SK-N-SH (cell line): Measurements from ENCODE around the gene DUXA. TPM values are rescaled to one million over a fixed set of nuclear protein-coding genes. Genes with fewer than 3 reads are reported as not detected.

ENCODE experiments used
- CTCF ChIA-PET: fragments of 300-600, 350-600 bp; formaldehyde crosslinking; extraction: SDS; loops from one replicate; lab custom pipeline; 2021; lab: Yijun Ruan, JAX
- POLR2A ChIA-PET: fragments of 350-600 bp; sonication (Branson Sonifier 250); formaldehyde crosslinking; extraction: SDS; loops from one replicate; lab custom pipeline; 2020; ENCODE audit warnings: antibody characterized with exemption, inconsistent platforms; lab: Yijun Ruan, JAX
- DNase-seq: peaks from one replicate; pipeline ENCODE4 v3.0.0; 2012
- H2AFZ ChIP-seq: fragments of 200-600 bp; sonication (generic); 2 replicates; pipeline ENCODE4 v1.8.1; 2016; ENCODE audit warnings: antibody characterized with exemption, mild to moderate bottlenecking, low read depth
- H3F3A ChIP-seq: fragments of 200-600 bp; sonication (generic); replicated peaks from 2 replicates; pipeline ENCODE3; 2016; ENCODE audit warnings: antibody characterized with exemption, mild to moderate bottlenecking; ENCODE audit not compliant: insufficient read depth
- H3K27ac ChIP-seq, 2 experiments: fragments of 200-500 bp in 1 of 2; fragments of 200-600 bp in 1 of 2; sonication (Bioruptor generic) in 1 of 2; sonication (generic), shearing (Covaris generic) in 1 of 2; 2 replicates each; pipeline versions ENCODE4 v1.5.1 to v1.6.1; 2014 to 2016; ENCODE audit warnings: low read depth in 2 of 2, inconsistent platforms in 1 of 2, low read length in 1 of 2, mild to moderate bottlenecking in 1 of 2, mixed read lengths in 1 of 2
- H3K27me3 ChIP-seq: fragments of 200-600 bp; sonication (generic), shearing (Covaris generic); 2 replicates; pipeline ENCODE4 v1.6.1; 2016; ENCODE audit warnings: mixed run types; ENCODE audit not compliant: insufficient read depth
- H3K36me3 ChIP-seq, 2 experiments: fragments of 200-500 bp in 1 of 2; fragments of 200-600 bp in 1 of 2; sonication (Bioruptor generic) in 1 of 2; sonication (generic) in 1 of 2; replicated peaks in 1 of 2; 2 replicates each; pipeline versions ENCODE3 to v1.5.1; 2014 to 2016; ENCODE audit warnings: low read length in 1 of 2, mild to moderate bottlenecking in 1 of 2; ENCODE audit not compliant: insufficient read depth in 2 of 2, control insufficient read depth in 1 of 2
- H3K4me1 ChIP-seq, 2 experiments: fragments of 200-500 bp in 1 of 2; fragments of 200-600 bp in 1 of 2; sonication (Bioruptor generic) in 1 of 2; sonication (generic), shearing (Covaris generic) in 1 of 2; 2 replicates each; pipeline versions ENCODE4 v1.5.1 to v1.6.1; 2014 to 2016; ENCODE audit warnings: low read depth in 1 of 2, low read length in 1 of 2, mixed run types in 1 of 2; ENCODE audit not compliant: insufficient read depth in 2 of 2, control insufficient read depth in 1 of 2
- H3K4me2 ChIP-seq: fragments of 200-600 bp; sonication (generic), shearing (Covaris generic); 2 replicates; pipeline ENCODE4 v1.6.1; 2017; ENCODE audit warnings: mixed run types
- H3K4me3 ChIP-seq, 2 experiments: fragments of 200-500 bp in 1 of 2; fragments of 200-600 bp in 1 of 2; sonication (Bioruptor generic) in 1 of 2; sonication (generic), shearing (Covaris generic) in 1 of 2; 2 replicates each; pipeline versions ENCODE4 v1.5.1 to v1.8.1; 2014 to 2016; ENCODE audit warnings: low read depth in 2 of 2, inconsistent platforms in 1 of 2, low read length in 1 of 2, mild to moderate bottlenecking in 1 of 2, mixed read lengths in 1 of 2, moderate library complexity in 1 of 2
- H3K79me2 ChIP-seq: fragments of 200-600 bp; sonication (generic); 2 replicates; pipeline ENCODE4 v1.8.1; 2017; ENCODE audit warnings: mild to moderate bottlenecking; ENCODE audit not compliant: insufficient read depth
- H3K9ac ChIP-seq: fragments of 200-600 bp; sonication (generic); 2 replicates; pipeline ENCODE4 v1.6.1; 2017; ENCODE audit warnings: mixed run types
- H3K9me2 ChIP-seq: fragments of 200-600 bp; sonication (generic); 2 replicates; pipeline ENCODE4 v1.6.1; 2017; ENCODE audit warnings: mixed run types
- H3K9me3 ChIP-seq: fragments of 200-600 bp; sonication (generic); 2 replicates; pipeline ENCODE4 v1.6.1; 2017; ENCODE audit warnings: mixed run types, mild to moderate bottlenecking, moderate library complexity
- H4K20me1 ChIP-seq: fragments of 200-600 bp; sonication (generic); 2 replicates; pipeline ENCODE4 v1.6.1; 2017; ENCODE audit warnings: mild to moderate bottlenecking, mixed run types; ENCODE audit not compliant: insufficient read depth
- CHD2 ChIP-seq: fragments of 150-350 bp; IDR thresholded peaks from 2 replicates; pipeline ENCODE4 v1.6.1; 2018; ENCODE audit warnings: low read length; ENCODE audit not compliant: partially characterized antibody
- FOXM1 ChIP-seq: IDR thresholded peaks from 2 replicates; pipeline ENCODE4 v1.4.0; 2012; ENCODE audit warnings: low read depth, mild to moderate bottlenecking
- JUND ChIP-seq: IDR thresholded peaks from 2 replicates; pipeline ENCODE4 v1.4.0; 2012
- MXI1 ChIP-seq: IDR thresholded peaks from 2 replicates; pipeline ENCODE4 v1.6.1; 2012; ENCODE audit warnings: mild to moderate bottlenecking, low read depth, low read length, improper control_type of control experiment
- POLR2AphosphoS5 ChIP-seq: IDR thresholded peaks from 2 replicates; pipeline ENCODE4 v1.6.1; 2012; ENCODE audit warnings: low read depth, low read length
- RCOR1 ChIP-seq: fragments of 150-350 bp; IDR thresholded peaks from 2 replicates; pipeline ENCODE4 v1.6.1; 2017; ENCODE audit warnings: antibody characterized with exemption, low read length
- RFX5 ChIP-seq: IDR thresholded peaks from 2 replicates; pipeline ENCODE4 v1.6.1; 2012; ENCODE audit warnings: mild to moderate bottlenecking, improper control_type of control experiment, low read length
- TCF12 ChIP-seq: IDR thresholded peaks from 2 replicates; pipeline ENCODE4 v1.4.0; 2012
- YY1 ChIP-seq: IDR thresholded peaks from 2 replicates; pipeline ENCODE4 v1.4.0; 2012; ENCODE audit warnings: low read depth, mild to moderate bottlenecking
- WGBS: methylation state at CpG from one replicate; pipeline ENCODE4 v1.1.6; 2017; ENCODE audit warnings: low lambda C conversion rate; 5-methylcytosine and 5-hydroxymethylcytosine counted together
- polyA plus RNA-seq, 3 experiments: library from polyadenylated mRNA; depleted of rRNA; stranded (reverse); fragments of >200 nt; gene quantifications; 2 replicates each; pipeline ENCODE4 v1.2.3, GENCODE V29; 2012
- TF ChIP-seq, protein P1 (sequence below): fragments of 150-350 bp; IDR thresholded peaks from 2 replicates; pipeline ENCODE4 v1.6.1; 2016; ENCODE audit warnings: mild to moderate bottlenecking, low read depth, low read length
- TF ChIP-seq, protein P2 (sequence below): fragments of 200-600 bp; sonication (generic); IDR thresholded peaks from 2 replicates; pipeline ENCODE4 v1.6.1; 2017; ENCODE audit warnings: antibody characterized with exemption, mild to moderate bottlenecking, moderate library complexity
- TF ChIP-seq, protein P3 (sequence below): IDR thresholded peaks from 2 replicates; pipeline ENCODE4 v1.4.0; 2012; ENCODE audit warnings: low read depth, borderline replicate concordance

DUXA gene
- polyA plus RNA-seq, 1 of the 3 experiments (the other 2 are of a cell fraction) = not detected

DNA sequence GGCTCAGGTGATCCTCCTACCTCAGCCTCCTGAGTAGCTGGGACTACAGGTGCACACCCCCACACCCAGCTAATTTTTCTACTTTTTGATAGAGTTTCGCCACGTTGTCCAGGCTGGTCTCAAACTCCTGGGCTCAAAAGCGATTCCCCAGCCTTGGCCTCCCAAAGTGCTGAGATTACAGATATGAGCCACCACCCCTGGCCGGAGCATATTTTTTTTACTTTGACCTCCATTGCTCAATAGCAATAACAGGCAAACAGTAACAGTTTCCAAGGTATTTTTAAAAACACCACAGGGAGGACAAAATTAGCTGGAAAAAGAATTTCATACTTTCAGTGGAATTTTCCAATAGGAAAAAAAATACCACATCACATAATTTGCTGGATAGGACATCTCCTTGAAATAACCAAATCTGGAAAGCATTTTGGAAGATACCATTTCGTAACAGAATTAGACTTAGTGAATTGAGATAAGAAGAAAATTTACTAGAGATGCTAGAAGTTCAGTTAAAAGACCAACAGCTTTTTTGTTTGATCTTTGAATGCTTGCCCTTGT is 5.2 kb downstream of the DUXA start:
- H3K27me3 ChIP-seq = no peaks in the 10 kb centered on the region; the same call in 1 of the 2 replicates
- H4K20me1 ChIP-seq = no peaks in the 10 kb centered on the region
- CTCF ChIA-PET = no interaction called here
- no peaks in the 10 kb centered on the region for H3K4me1 ChIP-seq
- no peaks in the 10 kb centered on the region for H3F3A ChIP-seq
- POLR2A ChIA-PET = no interaction called here
- WGBS = 12% methylated on average over 5 of the region's 5 CpGs
- H3K36me3 ChIP-seq = no peaks in the 10 kb centered on the region
- no peak overlapping the region for H3K4me2 ChIP-seq
- no peak overlapping the region for H3K27ac ChIP-seq
- no peak for DNase-seq
- no peaks in the 10 kb centered on the region for H3K79me2 ChIP-seq
- H3K4me3 ChIP-seq = no peak overlapping the region
- TF ChIP-seq, protein P1, sequence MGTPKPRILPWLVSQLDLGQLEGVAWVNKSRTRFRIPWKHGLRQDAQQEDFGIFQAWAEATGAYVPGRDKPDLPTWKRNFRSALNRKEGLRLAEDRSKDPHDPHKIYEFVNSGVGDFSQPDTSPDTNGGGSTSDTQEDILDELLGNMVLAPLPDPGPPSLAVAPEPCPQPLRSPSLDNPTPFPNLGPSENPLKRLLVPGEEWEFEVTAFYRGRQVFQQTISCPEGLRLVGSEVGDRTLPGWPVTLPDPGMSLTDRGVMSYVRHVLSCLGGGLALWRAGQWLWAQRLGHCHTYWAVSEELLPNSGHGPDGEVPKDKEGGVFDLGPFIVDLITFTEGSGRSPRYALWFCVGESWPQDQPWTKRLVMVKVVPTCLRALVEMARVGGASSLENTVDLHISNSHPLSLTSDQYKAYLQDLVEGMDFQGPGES = no peak
- TF ChIP-seq MXI1 (no peak), RCOR1 (no peak), TCF12 (no peak), JUND (no peak), FOXM1 (no peak)
- TF ChIP-seq, protein P2, sequence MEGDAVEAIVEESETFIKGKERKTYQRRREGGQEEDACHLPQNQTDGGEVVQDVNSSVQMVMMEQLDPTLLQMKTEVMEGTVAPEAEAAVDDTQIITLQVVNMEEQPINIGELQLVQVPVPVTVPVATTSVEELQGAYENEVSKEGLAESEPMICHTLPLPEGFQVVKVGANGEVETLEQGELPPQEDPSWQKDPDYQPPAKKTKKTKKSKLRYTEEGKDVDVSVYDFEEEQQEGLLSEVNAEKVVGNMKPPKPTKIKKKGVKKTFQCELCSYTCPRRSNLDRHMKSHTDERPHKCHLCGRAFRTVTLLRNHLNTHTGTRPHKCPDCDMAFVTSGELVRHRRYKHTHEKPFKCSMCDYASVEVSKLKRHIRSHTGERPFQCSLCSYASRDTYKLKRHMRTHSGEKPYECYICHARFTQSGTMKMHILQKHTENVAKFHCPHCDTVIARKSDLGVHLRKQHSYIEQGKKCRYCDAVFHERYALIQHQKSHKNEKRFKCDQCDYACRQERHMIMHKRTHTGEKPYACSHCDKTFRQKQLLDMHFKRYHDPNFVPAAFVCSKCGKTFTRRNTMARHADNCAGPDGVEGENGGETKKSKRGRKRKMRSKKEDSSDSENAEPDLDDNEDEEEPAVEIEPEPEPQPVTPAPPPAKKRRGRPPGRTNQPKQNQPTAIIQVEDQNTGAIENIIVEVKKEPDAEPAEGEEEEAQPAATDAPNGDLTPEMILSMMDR = no peak
- no peaks in the 10 kb centered on the region for H3K9me3 ChIP-seq
- H3K9me2 ChIP-seq = no peaks in the 10 kb centered on the region
- no peak overlapping the region for H3K9ac ChIP-seq
- no peak overlapping the region for H2AFZ ChIP-seq

DNA sequence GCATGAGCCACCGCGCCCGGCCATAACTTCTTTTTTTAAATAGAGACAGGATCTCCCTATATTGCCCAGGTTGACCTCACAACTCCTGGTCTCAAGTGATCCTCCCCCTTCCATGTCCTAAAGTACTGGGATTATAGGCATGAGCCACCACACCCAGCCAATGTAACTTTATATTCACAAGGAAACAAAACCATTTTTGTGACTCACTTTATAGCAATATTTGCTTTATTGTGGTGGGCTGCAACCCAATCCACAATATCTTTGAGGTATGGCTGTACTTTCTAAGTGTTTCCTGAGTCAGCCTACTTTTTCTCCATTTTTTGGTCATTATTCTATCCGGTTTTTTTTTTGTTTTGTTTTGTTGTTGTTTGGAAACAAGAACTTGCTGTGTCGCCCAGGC is 14.4 kb downstream of the DUXA start:
- WGBS = 21% methylated on average over 5 of the region's 5 CpGs
- ChIA-PET POLR2A (no interaction called here), CTCF (no interaction called here)
- Histone ChIP-seq H3K4me3 (no peak overlapping the region), H2AFZ (no peak overlapping the region), H3K9me3 (no peaks in the 10 kb centered on the region), H3K4me2 (no peak overlapping the region), H3K27ac (no peak overlapping the region), H3K79me2 (no peaks in the 10 kb centered on the region), H3F3A (no peaks in the 10 kb centered on the region), H3K9me2 (no peaks in the 10 kb centered on the region), H3K4me1 (no peaks in the 10 kb centered on the region), H4K20me1 (no peaks in the 10 kb centered on the region)
- DNase-seq = no peak
- TF ChIP-seq, protein P3, sequence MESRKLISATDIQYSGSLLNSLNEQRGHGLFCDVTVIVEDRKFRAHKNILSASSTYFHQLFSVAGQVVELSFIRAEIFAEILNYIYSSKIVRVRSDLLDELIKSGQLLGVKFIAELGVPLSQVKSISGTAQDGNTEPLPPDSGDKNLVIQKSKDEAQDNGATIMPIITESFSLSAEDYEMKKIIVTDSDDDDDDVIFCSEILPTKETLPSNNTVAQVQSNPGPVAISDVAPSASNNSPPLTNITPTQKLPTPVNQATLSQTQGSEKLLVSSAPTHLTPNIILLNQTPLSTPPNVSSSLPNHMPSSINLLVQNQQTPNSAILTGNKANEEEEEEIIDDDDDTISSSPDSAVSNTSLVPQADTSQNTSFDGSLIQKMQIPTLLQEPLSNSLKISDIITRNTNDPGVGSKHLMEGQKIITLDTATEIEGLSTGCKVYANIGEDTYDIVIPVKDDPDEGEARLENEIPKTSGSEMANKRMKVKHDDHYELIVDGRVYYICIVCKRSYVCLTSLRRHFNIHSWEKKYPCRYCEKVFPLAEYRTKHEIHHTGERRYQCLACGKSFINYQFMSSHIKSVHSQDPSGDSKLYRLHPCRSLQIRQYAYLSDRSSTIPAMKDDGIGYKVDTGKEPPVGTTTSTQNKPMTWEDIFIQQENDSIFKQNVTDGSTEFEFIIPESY = no peak
- TF ChIP-seq YY1 = no peak
- no peak for TF ChIP-seq RCOR1
- TF ChIP-seq CHD2 = no peak
- no peak for TF ChIP-seq RFX5
- no peak for TF ChIP-seq POLR2AphosphoS5
- TF ChIP-seq, all 33 proteins: peak for 0
- no peaks in the 10 kb centered on the region for H3K27me3 ChIP-seq
- H3K9ac ChIP-seq = no peak overlapping the region
- no peaks in the 10 kb centered on the region for H3K36me3 ChIP-seq
